Measurements from ENCODE around the gene RHBDD3. TPM values are rescaled to one million over a fixed set of nuclear protein-coding genes. Genes with fewer than 3 reads are reported as not detected.
"Not testable (repeated sequence)": the region's sequence is repeated elsewhere in the genome, so short reads cannot be mapped to it uniquely, and the experiment has no call there.

RHBDD3 gene
- total RNA-seq, 3 donors from 2014 or later (not counting 1 experiment from before 2014, with no cell fraction given) = 16.6 to 20.9 (median 17.9) TPM

- H3K27me3 ChIP-seq (ENCODE audit: control insufficient read depth, insufficient read depth, low read length) = no peaks in the 10 kb centered on the region
These were observed 43.5 kb downstream of the RHBDD3 start for GRCh38 chr22:29224121-29224858.

GRCh38 chr22:29219881-29220670, 47.7 kb downstream of the RHBDD3 start:
- H3K36me3 Mint-ChIP-seq = no peaks in the 10 kb centered on the region
- Histone ChIP-seq H3K27ac (ENCODE audit: low read length) (no peak overlapping the region), H3K36me3 (ENCODE audit: control insufficient read depth, insufficient read depth, low read length) (no peaks in the 10 kb centered on the region), H3K9me3 (ENCODE audit: control insufficient read depth, insufficient read depth, low read length) (no peaks in the 10 kb centered on the region), H3K4me3 (ENCODE audit: low read length) (no peak overlapping the region), H3K4me1 (ENCODE audit: control insufficient read depth, insufficient read depth, low read length) (no peaks in the 10 kb centered on the region), H3K27me3 (ENCODE audit: control insufficient read depth, insufficient read depth, low read length) (no peaks in the 10 kb centered on the region)
- H3K4me3 Mint-ChIP-seq = no peak overlapping the region
- ATAC-seq (no peak), DNase-seq (no peak)
- 92% methylated on average over 14 of the region's 14 CpGs for WGBS (ENCODE audit: insufficient coverage)
- intact Hi-C loops (cut with micrococcal nuclease) = no loop called here
- no peaks in the 10 kb centered on the region for H3K27me3 Mint-ChIP-seq (ENCODE audit: low read depth in 2 of 2)
- no peak overlapping the region for H3K27ac Mint-ChIP-seq
- no peaks in the 10 kb centered on the region for H3K9me3 Mint-ChIP-seq
- H3K4me1 Mint-ChIP-seq = no peaks in the 10 kb centered on the region
- no peak for TF ChIP-seq CTCF (IDR thresholded peaks at IDR 0.05)

More at GRCh38 chr22:29224121-29224858, 43.5 kb downstream of the RHBDD3 start:
- Mint-ChIP-seq H3K4me3 (no peak overlapping the region), H3K27me3 (ENCODE audit: low read depth in 2 of 2) (no peaks in the 10 kb centered on the region), H3K27ac (no peak overlapping the region), H3K4me1 (no peaks in the 10 kb centered on the region), H3K36me3 (no peaks in the 10 kb centered on the region), H3K9me3 (no peaks in the 10 kb centered on the region)
- no peak overlapping the region for H3K27ac ChIP-seq (ENCODE audit: low read length)
- TF ChIP-seq CTCF (IDR thresholded peaks at IDR 0.05) = no peak
- H3K36me3 ChIP-seq (ENCODE audit: control insufficient read depth, insufficient read depth, low read length) = no peaks in the 10 kb centered on the region
- no peaks in the 10 kb centered on the region for H3K4me1 ChIP-seq (ENCODE audit: control insufficient read depth, insufficient read depth, low read length)
- 76% methylated on average over 17 of the region's 19 CpGs for WGBS (ENCODE audit: insufficient coverage)
- no peak overlapping the region for H3K4me3 ChIP-seq (ENCODE audit: low read length)
- no peaks in the 10 kb centered on the region for H3K9me3 ChIP-seq (ENCODE audit: control insufficient read depth, insufficient read depth, low read length)
- ATAC-seq = no peak
- no peak for DNase-seq
- intact Hi-C loops (cut with micrococcal nuclease) = no loop called here

GRCh38 chr22:29219409-29219782, 48.4 kb downstream of the RHBDD3 start:
- H3K36me3 ChIP-seq (ENCODE audit: control insufficient read depth, insufficient read depth, low read length); H3K4me3 Mint-ChIP-seq; H3K4me3 ChIP-seq (ENCODE audit: low read length); H3K9me3 Mint-ChIP-seq; H3K9me3 ChIP-seq (ENCODE audit: control insufficient read depth, insufficient read depth, low read length); H3K27ac Mint-ChIP-seq; H3K36me3 Mint-ChIP-seq; H3K27me3 ChIP-seq (ENCODE audit: control insufficient read depth, insufficient read depth, low read length); H3K4me1 Mint-ChIP-seq; DNase-seq; H3K27me3 Mint-ChIP-seq (ENCODE audit: low read depth in 2 of 2); intact Hi-C loops (cut with micrococcal nuclease); H3K27ac ChIP-seq (ENCODE audit: low read length); ATAC-seq; H3K4me1 ChIP-seq (ENCODE audit: control insufficient read depth, insufficient read depth, low read length): not testable (repeated sequence)
- 75% methylated on average over 2 of the region's 2 CpGs for WGBS (ENCODE audit: insufficient coverage)

GRCh38 chr22:29218758-29219408, 48.9 kb downstream of the RHBDD3 start:
- H3K9me3 Mint-ChIP-seq = no peaks in the 10 kb centered on the region
- intact Hi-C loops (cut with micrococcal nuclease) = no loop called here
- H3K9me3 ChIP-seq (ENCODE audit: control insufficient read depth, insufficient read depth, low read length) = no peaks in the 10 kb centered on the region
- no peaks in the 10 kb centered on the region for H3K27me3 ChIP-seq (ENCODE audit: control insufficient read depth, insufficient read depth, low read length)
- no peaks in the 10 kb centered on the region for H3K36me3 Mint-ChIP-seq
- no peaks in the 10 kb centered on the region for H3K4me1 ChIP-seq (ENCODE audit: control insufficient read depth, insufficient read depth, low read length)
- no peak overlapping the region for H3K4me3 Mint-ChIP-seq
- H3K4me1 Mint-ChIP-seq = no peaks in the 10 kb centered on the region
- H3K4me3 ChIP-seq (ENCODE audit: low read length) = no peak overlapping the region
- H3K27ac ChIP-seq (ENCODE audit: low read length) = no peak overlapping the region
- whole genome bisulfite sequencing (ENCODE audit: insufficient coverage) = 84% methylated on average over 11 of the region's 11 CpGs
- ATAC-seq = no peak
- no peak for DNase-seq
- H3K36me3 ChIP-seq (ENCODE audit: control insufficient read depth, insufficient read depth, low read length) = no peaks in the 10 kb centered on the region
- H3K27me3 Mint-ChIP-seq (ENCODE audit: low read depth in 2 of 2) = no peaks in the 10 kb centered on the region
- H3K27ac Mint-ChIP-seq = no peak overlapping the region
- no peak for TF ChIP-seq CTCF (IDR thresholded peaks at IDR 0.05)
